HepG2 (cell line): Measurements from ENCODE around the gene SIVA1. TPM values are rescaled to one million over a fixed set of nuclear protein-coding genes. Genes with fewer than 3 reads are reported as not detected.

Experiments used
- BCLAF1 ChIP-seq: fragments of 450-650 bp; IDR thresholded peaks from 2 replicates; pipeline ENCODE4 v1.6.1; 2017; ENCODE audit warnings: mild to moderate bottlenecking
- CBX1 ChIP-seq: IDR thresholded peaks from one replicate; pipeline ENCODE4 v1.6.1; 2016; ENCODE audit warnings: antibody characterized with exemption, low read depth
- CSRNP2 ChIP-seq: sonication (generic); formaldehyde crosslinking; conservative IDR thresholded peaks from 2 replicates; pipeline ENCODE4 v1.8.0; 2022; ENCODE audit warnings: low read depth, missing genetic modification reagents
- E2F2 ChIP-seq: sonication (generic); formaldehyde crosslinking; IDR thresholded peaks from 2 replicates; pipeline ENCODE4 v1.4.0; 2020; ENCODE audit warnings: missing genetic modification reagents, borderline replicate concordance
- MAFK ChIP-seq, 2 experiments: IDR thresholded peaks in 1 of 2; conservative IDR thresholded peaks in 1 of 2; 2 replicates each; pipeline ENCODE4 v1.6.1; 2011; ENCODE audit warnings: improper control_type of control experiment in 2 of 2, low read length in 2 of 2
- MEF2D ChIP-seq: sonication (generic); formaldehyde crosslinking; IDR thresholded peaks from 2 replicates; pipeline ENCODE4 v1.5.1; 2020; ENCODE audit warnings: mild to moderate bottlenecking, missing genetic modification reagents
- MXI1 ChIP-seq: IDR thresholded peaks from 3 replicates; pipeline ENCODE4 v1.6.1; 2012; ENCODE audit warnings: low read depth, low read length, inconsistent platforms, borderline replicate concordance
- NFIB ChIP-seq: sonication (generic); formaldehyde crosslinking; IDR thresholded peaks from 2 replicates; pipeline ENCODE4 v1.9.0; 2021; ENCODE audit warnings: missing genetic modification reagents, mild to moderate bottlenecking, borderline replicate concordance
- PATZ1 ChIP-seq: sonication (generic); formaldehyde crosslinking; IDR thresholded peaks from 2 replicates; pipeline ENCODE4 v1.4.0; 2020; ENCODE audit warnings: missing genetic modification reagents
- PRPF4 ChIP-seq: fragments of 200-400 bp; formaldehyde crosslinking; IDR thresholded peaks from 2 replicates; pipeline ENCODE4 v1.6.1; 2016; ENCODE audit warnings: low read length, low read depth; ENCODE audit not compliant: poor library complexity, severe bottlenecking
- RARG ChIP-seq: sonication (generic); formaldehyde crosslinking; IDR thresholded peaks from 2 replicates; pipeline ENCODE4 v1.4.0; 2020; ENCODE audit warnings: low read depth, mild to moderate bottlenecking, missing genetic modification reagents
- SP1 ChIP-seq, 2 experiments: fragments of 450-650 bp in 1 of 2; sonication (generic) in 1 of 2; formaldehyde crosslinking in 1 of 2; IDR thresholded peaks; 2 replicates each; pipeline versions ENCODE4 v1.4.0 to v1.6.1; 2016 to 2020; ENCODE audit warnings: missing genetic modification reagents in 1 of 2
- TCF12 ChIP-seq, 2 experiments: fragments of 450-650 bp in 1 of 2; sonication (generic) in 1 of 2; formaldehyde crosslinking in 1 of 2; IDR thresholded peaks; 2 replicates each; pipeline versions ENCODE4 v1.6.1 to v1.8.0; 2017 to 2022; ENCODE audit warnings: antibody characterized with exemption in 1 of 2, mild to moderate bottlenecking in 1 of 2, missing genetic modification reagents in 1 of 2, moderate library complexity in 1 of 2
- TRAFD1 ChIP-seq: sonication (generic); formaldehyde crosslinking; IDR thresholded peaks from 2 replicates; pipeline ENCODE4 v1.5.1; 2020; ENCODE audit warnings: missing genetic modification reagents, mild to moderate bottlenecking, borderline replicate concordance
- ZFP36L2 ChIP-seq: sonication (generic); formaldehyde crosslinking; IDR thresholded peaks from 2 replicates; pipeline ENCODE4 v1.4.0; 2020; ENCODE audit warnings: missing genetic modification reagents
- ZNF263 ChIP-seq: sonication (generic); formaldehyde crosslinking; IDR thresholded peaks from 2 replicates; pipeline ENCODE4 v1.4.0; 2020; ENCODE audit warnings: missing genetic modification reagents
- ZNF275 ChIP-seq: sonication (generic); formaldehyde crosslinking; IDR thresholded peaks from 2 replicates; pipeline ENCODE4 v1.8.0; 2022; ENCODE audit warnings: missing genetic modification reagents, mild to moderate bottlenecking, inconsistent platforms, borderline replicate concordance
- ZNF720 ChIP-seq: sonication (generic); formaldehyde crosslinking; IDR thresholded peaks from 2 replicates; pipeline ENCODE4 v1.4.0; 2020; ENCODE audit warnings: missing genetic modification reagents
- ZNF773 ChIP-seq: sonication (generic); formaldehyde crosslinking; IDR thresholded peaks from 2 replicates; pipeline ENCODE4 v1.4.0; 2020; ENCODE audit warnings: missing genetic modification reagents, borderline replicate concordance
- polyA plus RNA-seq, 8 experiments: library from polyadenylated mRNA; depleted of rRNA in 3 of 8; stranded (reverse) in 7 of 8; unstranded in 1 of 8; fragments of >200 nt; fragmentation: Illumina TruSeq in 4 of 8; extraction: Trizol in 4 of 8; gene quantifications; 2 replicates each; pipeline versions ENCODE4 v1.2.1 to v1.2.3, GENCODE V29; 2011 to 2016; ENCODE audit warnings: low read depth in 4 of 8, missing spikeins in 1 of 8, mixed read lengths in 1 of 8; ENCODE audit not compliant: insufficient read depth in 1 of 8
- total RNA-seq, 5 experiments: library from RNA; depleted of rRNA; stranded (reverse); fragments of >200 nt; fragmentation: Illumina TruSeq; extraction: Trizol; gene quantifications; 2 replicates each; pipeline ENCODE4 v1.2.3, GENCODE V29; 2016; ENCODE audit warnings: low read depth in 1 of 5

The SIVA1 gene
- total and polyA plus RNA-seq, 2 of the 13 experiments (the other 11 are each of a cell fraction or from before 2014, with no cell fraction given), result 123 to 186 TPM

- TF ChIP-seq CBX1 (no peak), ZNF720 (no peak), E2F2 (CRISPR knock-in tag) (no peak), TRAFD1 (CRISPR knock-in tag) (no peak), SP1 (IDR thresholded peaks at IDR 0.05) (no peak), SP1 (CRISPR knock-in tag; IDR thresholded peaks at IDR 0.05) (peak; percentile 76; the same call in 1 of the 2 replicates), CSRNP2 (CRISPR knock-in tag) (no peak), MXI1 (no peak; the same call in 2 of the 3 replicates), ZFP36L2 (no peak), TCF12 (IDR thresholded peaks at IDR 0.05) (no peak), TCF12 (CRISPR knock-in tag; IDR thresholded peaks at IDR 0.05) (no peak), PRPF4 (no peak), ZNF275 (no peak), BCLAF1 (no peak), ZNF263 (CRISPR knock-in tag) (no peak), MAFK (conservative IDR thresholded peaks at IDR 0.05 in 1 of 2, IDR thresholded peaks at IDR 0.05 in 1 of 2; ENCODE audit: low read length in 2 of 2) (no peak), NFIB (CRISPR knock-in tag) (no peak), MEF2D (CRISPR knock-in tag) (0 out of 2 replicates have a peak, but pooled peaks have one; percentile 29), ZNF773 (CRISPR knock-in tag) (no peak), PATZ1 (CRISPR knock-in tag) (peak; percentile 80), RARG (no peak)
These were observed 41.2 kb downstream of the SIVA1 start (continued) for GRCh38 chr14:104794099-104794498.
